PC-3 (cell line): ENCODE data around the gene FGF18. TPM values are rescaled to one million over a fixed set of nuclear protein-coding genes. Genes with fewer than 3 reads are reported as not detected.

Source experiments
- ATAC-seq: fragments of 200-7000 bp; cut with Tn5 transposase; 2 replicates; pipeline ENCODE4 v1.9.1; 2020; ENCODE audit warnings: mild to moderate bottlenecking, moderate library complexity
- BruUV-seq: library from RNA; stranded (reverse); fragments of 400-500 nt; replicated peaks from 2 replicates; lab custom pipeline; 2021; lab: Mats Ljungman, UMichigan
- CTCF ChIA-PET: fragments of 300-600 bp; sonication (Branson Sonifier 250); formaldehyde crosslinking; loops from one replicate; lab custom pipeline; 2022; ENCODE audit warnings: antibody characterized with exemption; lab: Charles Lee
- POLR2A ChIA-PET: fragments of 300-600 bp; sonication (Branson Sonifier 250); formaldehyde crosslinking; loops from one replicate; lab custom pipeline; 2022; ENCODE audit warnings: antibody characterized with exemption; ENCODE audit not compliant: unreplicated experiment; lab: Charles Lee
- DNase-seq: peaks from one replicate; pipeline ENCODE4 v3.0.0-alpha.2; 2015
- H2AFZ ChIP-seq: fragments of 300-600 bp; sonication (generic); 2 replicates; pipeline ENCODE4 v1.6.0; 2016; ENCODE audit warnings: antibody characterized with exemption, low read length
- H3F3A ChIP-seq: fragments of 300-600 bp; sonication (generic); one replicate; pipeline ENCODE4 v1.6.0; 2017; ENCODE audit warnings: antibody characterized with exemption, low read length, control low read depth, mild to moderate bottlenecking; ENCODE audit not compliant: unreplicated experiment
- H3K27ac ChIP-seq: fragments of 300-600 bp; sonication (generic); 2 replicates; pipeline ENCODE4 v1.5.1; 2016; ENCODE audit warnings: mild to moderate bottlenecking, low read length
- H3K27me3 ChIP-seq: fragments of 300-600 bp; sonication (generic); 2 replicates; pipeline ENCODE4 v1.6.1; 2016; ENCODE audit warnings: low read length, mixed read lengths
- H3K36me3 ChIP-seq: fragments of 300-600 bp; sonication (generic); 2 replicates; pipeline ENCODE4 v1.6.1; 2016; ENCODE audit warnings: low read depth, mixed run types, low read length, mixed read lengths
- H3K4me1 ChIP-seq: fragments of 300-600 bp; sonication (generic); 2 replicates; pipeline ENCODE4 v1.5.1; 2016; ENCODE audit warnings: low read length; ENCODE audit not compliant: insufficient read depth
- H3K4me2 ChIP-seq: fragments of 300-600 bp; sonication (generic); 2 replicates; pipeline ENCODE4 v1.6.0; 2016; ENCODE audit warnings: low read length
- H3K4me3 ChIP-seq: fragments of 300-600 bp; sonication (generic); 2 replicates; pipeline ENCODE4 v1.5.1; 2016; ENCODE audit warnings: mild to moderate bottlenecking, low read length, mixed read lengths
- H3K79me2 ChIP-seq: fragments of 300-600 bp; sonication (generic); 2 replicates; pipeline ENCODE4 v1.6.1; 2017; ENCODE audit warnings: low read length, mixed read lengths
- H3K9ac ChIP-seq: fragments of 300-600 bp; sonication (generic); 2 replicates; pipeline ENCODE4 v1.6.0; 2016; ENCODE audit warnings: mild to moderate bottlenecking, low read length
- H3K9me2 ChIP-seq: fragments of 300-600 bp; sonication (generic); replicated peaks from 2 replicates; pipeline ENCODE4 v1.6.1; 2016; ENCODE audit warnings: mixed run types, low read length, mixed read lengths
- H3K9me3 ChIP-seq: fragments of 300-600 bp; sonication (generic); 2 replicates; pipeline ENCODE4 v1.6.1; 2016; ENCODE audit warnings: low read length, mixed read lengths
- H4K20me1 ChIP-seq: fragments of 300-600 bp; sonication (generic); 2 replicates; pipeline ENCODE4 v1.6.1; 2016; ENCODE audit warnings: low read length, mixed read lengths
- EZH2 ChIP-seq: fragments of 300-600 bp; sonication (generic); IDR thresholded peaks from one replicate; pipeline ENCODE4 v1.6.1; 2017; ENCODE audit warnings: antibody characterized with exemption, mild to moderate bottlenecking, low read length; ENCODE audit not compliant: unreplicated experiment
- EZH2phosphoT487 ChIP-seq: fragments of 300-600 bp; sonication (generic); IDR thresholded peaks from 2 replicates; pipeline ENCODE4 v1.6.1; 2018; ENCODE audit warnings: mild to moderate bottlenecking, antibody characterized with exemption, low read length, borderline replicate concordance
- intact Hi-C: fragments of 100-400 bp; cut with micrococcal nuclease; formaldehyde crosslinking; loops from 2 replicates; pipeline ENCODE4 v1.9.0; 2023
- total RNA-seq: library from RNA; depleted of rRNA; stranded (reverse); fragments of >200 nt; gene quantifications from 2 replicates; pipeline ENCODE4 v1.2.3, GENCODE V29; 2014
- TF ChIP-seq, protein P1 (sequence below): fragments of 300-600 bp; sonication (generic); conservative IDR thresholded peaks from 2 replicates; pipeline ENCODE4 v1.5.1; 2017; ENCODE audit warnings: antibody characterized with exemption, low read depth, mild to moderate bottlenecking, low read length

FGF18 gene
- total RNA-seq, 1 experiment from 2014 or later, result 0.26 TPM

DNA sequence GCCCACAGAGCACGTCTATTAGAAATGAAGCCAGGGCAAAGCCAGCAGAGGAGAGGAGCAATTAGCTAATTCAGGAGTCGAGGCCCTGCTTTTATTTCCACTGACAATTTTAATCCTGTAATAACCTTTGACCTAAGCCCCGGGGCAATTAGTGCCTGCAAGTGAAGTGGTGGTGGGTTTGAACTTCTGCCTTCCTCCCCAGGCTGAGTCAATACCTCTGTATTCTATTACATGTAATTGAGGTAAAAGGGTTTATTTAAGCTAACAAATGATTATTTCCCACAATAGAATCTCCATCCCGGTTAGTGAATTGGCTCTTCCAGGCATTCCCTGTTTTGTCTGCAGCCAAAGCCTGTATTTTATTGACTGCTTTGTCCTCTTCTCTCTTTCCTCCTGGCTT, 49.9 kb downstream of the FGF18 start:
- intact Hi-C loops, result no loop called here
- Histone ChIP-seq H3K4me2 (no peak overlapping the region), H3K4me1 (no peaks in the 10 kb centered on the region), H3K27ac (no peak overlapping the region), H3K4me3 (no peak overlapping the region), H2AFZ (no peak overlapping the region), H3F3A (no peaks in the 10 kb centered on the region), H3K79me2 (no peaks in the 10 kb centered on the region), H3K9me3 (no peaks in the 10 kb centered on the region), H3K9me2 (no peaks in the 10 kb centered on the region), H4K20me1 (no peaks in the 10 kb centered on the region), H3K9ac (no peak overlapping the region), H3K27me3 (peaks cover 47% of the 10 kb centered on the region), H3K36me3 (no peaks in the 10 kb centered on the region)
- DNase-seq (no peak), ATAC-seq (no peak)
- BruUV-seq, result no TSS peak
- ChIA-PET CTCF (no interaction called here), POLR2A (no interaction called here)
- TF ChIP-seq EZH2phosphoT487, result no peak
- TF ChIP-seq, protein P1, sequence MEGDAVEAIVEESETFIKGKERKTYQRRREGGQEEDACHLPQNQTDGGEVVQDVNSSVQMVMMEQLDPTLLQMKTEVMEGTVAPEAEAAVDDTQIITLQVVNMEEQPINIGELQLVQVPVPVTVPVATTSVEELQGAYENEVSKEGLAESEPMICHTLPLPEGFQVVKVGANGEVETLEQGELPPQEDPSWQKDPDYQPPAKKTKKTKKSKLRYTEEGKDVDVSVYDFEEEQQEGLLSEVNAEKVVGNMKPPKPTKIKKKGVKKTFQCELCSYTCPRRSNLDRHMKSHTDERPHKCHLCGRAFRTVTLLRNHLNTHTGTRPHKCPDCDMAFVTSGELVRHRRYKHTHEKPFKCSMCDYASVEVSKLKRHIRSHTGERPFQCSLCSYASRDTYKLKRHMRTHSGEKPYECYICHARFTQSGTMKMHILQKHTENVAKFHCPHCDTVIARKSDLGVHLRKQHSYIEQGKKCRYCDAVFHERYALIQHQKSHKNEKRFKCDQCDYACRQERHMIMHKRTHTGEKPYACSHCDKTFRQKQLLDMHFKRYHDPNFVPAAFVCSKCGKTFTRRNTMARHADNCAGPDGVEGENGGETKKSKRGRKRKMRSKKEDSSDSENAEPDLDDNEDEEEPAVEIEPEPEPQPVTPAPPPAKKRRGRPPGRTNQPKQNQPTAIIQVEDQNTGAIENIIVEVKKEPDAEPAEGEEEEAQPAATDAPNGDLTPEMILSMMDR, result no peak
- no peak for TF ChIP-seq EZH2

DNA sequence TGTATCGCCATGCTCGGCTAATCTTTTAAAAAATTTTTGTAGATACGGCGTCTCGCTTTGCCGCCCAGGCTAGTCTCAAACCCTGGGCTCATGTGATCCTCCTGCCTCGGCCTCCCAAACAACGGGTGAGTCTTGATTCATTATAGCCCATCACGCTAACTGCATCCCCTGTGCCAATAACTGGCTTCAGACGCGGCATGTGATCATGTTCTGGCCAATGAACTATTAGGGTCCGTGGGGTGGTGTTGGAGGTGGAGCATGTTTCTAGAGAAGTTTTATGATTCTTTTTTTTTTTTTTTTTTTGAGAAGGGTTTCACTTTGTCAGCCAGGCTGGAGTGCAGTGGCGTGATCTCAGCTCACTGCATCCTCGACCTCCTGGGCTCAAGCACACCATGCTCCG, 51.0 kb downstream of the FGF18 start:
- ATAC-seq (no peak), DNase-seq (no peak)
- H3K4me2 ChIP-seq, result no peak overlapping the region
- no peaks in the 10 kb centered on the region for H3K4me1 ChIP-seq
- BruUV-seq, result no TSS peak
- ChIA-PET POLR2A (no interaction called here), CTCF (no interaction called here)
- no peaks in the 10 kb centered on the region for H3K79me2 ChIP-seq
- no peak overlapping the region for H3K4me3 ChIP-seq
- no peak overlapping the region for H3K27ac ChIP-seq
- no peaks in the 10 kb centered on the region for H3F3A ChIP-seq
- TF ChIP-seq EZH2phosphoT487, result no peak
- TF ChIP-seq, protein P1, result no peak
- TF ChIP-seq EZH2, result no peak
- no peaks in the 10 kb centered on the region for H3K9me2 ChIP-seq
- no peak overlapping the region for H3K9ac ChIP-seq
- no peak overlapping the region for H2AFZ ChIP-seq
- no peaks in the 10 kb centered on the region for H3K9me3 ChIP-seq
- H3K27me3 ChIP-seq, result peaks cover 37% of the 10 kb centered on the region
- no peaks in the 10 kb centered on the region for H3K36me3 ChIP-seq
- intact Hi-C loops, result no loop called here
- no peaks in the 10 kb centered on the region for H4K20me1 ChIP-seq

DNA sequence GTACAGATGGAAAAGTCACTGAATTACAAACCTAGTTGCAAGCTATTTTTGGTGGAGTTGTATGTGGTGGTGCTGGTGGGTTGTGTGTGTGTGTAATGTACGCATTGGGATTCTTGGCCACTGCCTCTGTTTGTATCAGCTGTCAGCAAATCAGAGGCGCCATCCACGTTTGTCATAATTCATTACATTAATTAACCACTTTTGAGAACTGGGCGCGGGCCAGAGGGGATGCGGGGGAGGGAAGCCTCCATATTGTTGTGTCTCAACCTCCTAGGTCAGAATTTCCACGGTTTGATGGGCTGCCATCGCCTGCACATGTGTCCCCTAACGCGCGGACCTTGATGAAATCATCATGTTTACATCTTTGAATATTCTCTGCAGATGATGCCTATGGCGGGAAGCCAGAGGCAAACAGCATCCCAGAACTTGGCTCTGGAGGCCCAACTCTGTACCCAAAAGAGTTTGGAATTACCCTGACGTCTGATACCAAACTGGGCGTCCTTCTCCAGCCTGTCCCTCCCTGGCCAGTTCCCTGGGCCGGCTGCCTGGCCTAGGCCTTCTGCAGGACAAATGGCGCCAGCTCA, 54.9 kb downstream of the FGF18 start:
- BruUV-seq, result no TSS peak
- TF ChIP-seq EZH2phosphoT487 (no peak), EZH2 (no peak)
- TF ChIP-seq, protein P1, result no peak
- Histone ChIP-seq H3K9ac (no peak overlapping the region), H3K27ac (no peak overlapping the region), H3K9me3 (no peaks in the 10 kb centered on the region), H3K4me1 (no peaks in the 10 kb centered on the region), H3K9me2 (no peaks in the 10 kb centered on the region), H3K79me2 (no peaks in the 10 kb centered on the region), H3K36me3 (no peaks in the 10 kb centered on the region), H3K27me3 (peaks cover 47% of the 10 kb centered on the region), H4K20me1 (no peaks in the 10 kb centered on the region), H2AFZ (no peak overlapping the region), H3F3A (no peaks in the 10 kb centered on the region), H3K4me3 (no peak overlapping the region), H3K4me2 (no peak overlapping the region)
- POLR2A ChIA-PET, result no interaction called here
- no peak for DNase-seq
- no peak for ATAC-seq
- CTCF ChIA-PET, result interaction anchor here (0.7 kb wide), 1 partner anchor 376 kb away, joined by 3 read pairs; no protein-coding TSS in a partner anchor
- intact Hi-C loops, result no loop called here
